Measurements from ENCODE around the gene ZBED5. TPM values are rescaled to one million over a fixed set of nuclear protein-coding genes. Genes with fewer than 3 reads are reported as not detected.

ZBED5 gene
- total and polyA plus RNA-seq, 4 donors: 18.0 to 57.9 (median 39.9) TPM

GRCh38 chr11:10900681-10901415 lies 43.0 kb upstream of the ZBED5 start:
- Histone ChIP-seq H3K27me3 (ENCODE audit: control insufficient read depth in 3 of 3, insufficient read depth in 3 of 3, low read length in 2 of 3) (no peaks in the 10 kb centered on the region), H3K9me3 (ENCODE audit: control insufficient read depth in 4 of 4, insufficient read depth in 3 of 4, low read length in 3 of 4) (no peaks in the 10 kb centered on the region), H3K27ac (ENCODE audit: low read depth in 1 of 2, low read length in 1 of 2) (peak overlapping the region; percentile 92 to 95), H3K4me3 (no peak overlapping the region), H3K36me3 (ENCODE audit: control insufficient read depth in 4 of 4, insufficient read depth in 4 of 4, low read length in 4 of 4) (no peaks in the 10 kb centered on the region), H3K9ac (ENCODE audit: insufficient read depth in 1 of 2, low read length in 2 of 2) (peak overlapping the region; percentile 12 to 43), H3K4me1 (ENCODE audit: control insufficient read depth in 5 of 5, insufficient read depth in 5 of 5, low read length in 5 of 5) (peaks cover 0 to 28% (median 17%) of the 10 kb centered on the region in 5 donors)
- ATAC-seq (ENCODE audit: insufficient read depth, low FRiP score) (no peak), DNase-seq (no peak)
- TF ChIP-seq CTCF (IDR thresholded peaks at IDR 0.05; ENCODE audit: control extremely low read depth, extremely low read depth): no peak
- 49 to 65% methylated on average over 9 of the region's 9 CpGs for WGBS, 2 donors

GRCh38 chr11:10899121-10899830 lies 41.4 kb upstream of the ZBED5 start:
- Histone ChIP-seq H3K4me3 (no peak overlapping the region), H3K9ac (ENCODE audit: insufficient read depth in 1 of 2, low read length in 2 of 2) (no peak overlapping the region), H3K27ac (ENCODE audit: low read depth in 1 of 2, low read length in 1 of 2) (peak overlapping the region; percentile 92 to 98), H3K36me3 (ENCODE audit: control insufficient read depth in 4 of 4, insufficient read depth in 4 of 4, low read length in 4 of 4) (no peaks in the 10 kb centered on the region), H3K9me3 (ENCODE audit: control insufficient read depth in 4 of 4, insufficient read depth in 3 of 4, low read length in 3 of 4) (no peaks in the 10 kb centered on the region), H3K27me3 (ENCODE audit: control insufficient read depth in 3 of 3, insufficient read depth in 3 of 3, low read length in 2 of 3) (no peaks in the 10 kb centered on the region), H3K4me1 (ENCODE audit: control insufficient read depth in 5 of 5, insufficient read depth in 5 of 5, low read length in 5 of 5) (peaks cover under 1 to 28% (median 23%) of the 10 kb centered on the region in 5 donors)
- DNase-seq (no peak), ATAC-seq (ENCODE audit: insufficient read depth, low FRiP score) (peak; percentile 32)
- TF ChIP-seq CTCF (IDR thresholded peaks at IDR 0.05; ENCODE audit: control extremely low read depth, extremely low read depth): no peak
- WGBS, 2 donors: 59 to 68% methylated on average over 7 of the region's 7 CpGs

- WGBS, 2 donors: 94 to 97% methylated on average over 4 of the region's 4 CpGs
- no peaks in the 10 kb centered on the region for H3K9me3 ChIP-seq (ENCODE audit: control insufficient read depth in 4 of 4, insufficient read depth in 3 of 4, low read length in 3 of 4)
- no peaks in the 10 kb centered on the region for H3K36me3 ChIP-seq (ENCODE audit: control insufficient read depth in 4 of 4, insufficient read depth in 4 of 4, low read length in 4 of 4)
- no peak for DNase-seq
- peak overlapping the region; percentile 92 to 98 for H3K27ac ChIP-seq (ENCODE audit: low read depth in 1 of 2, low read length in 1 of 2)
- H3K4me1 ChIP-seq (ENCODE audit: control insufficient read depth in 5 of 5, insufficient read depth in 5 of 5, low read length in 5 of 5): peaks cover 4 to 31% (median 27%) of the 10 kb centered on the region in 5 donors
- H3K4me3 ChIP-seq: no peak overlapping the region
- H3K27me3 ChIP-seq (ENCODE audit: control insufficient read depth in 3 of 3, insufficient read depth in 3 of 3, low read length in 2 of 3): no peaks in the 10 kb centered on the region
- no peak for ATAC-seq (ENCODE audit: insufficient read depth, low FRiP score)
- no peak overlapping the region for H3K9ac ChIP-seq (ENCODE audit: insufficient read depth in 1 of 2, low read length in 2 of 2)
- no peak for TF ChIP-seq CTCF (IDR thresholded peaks at IDR 0.05; ENCODE audit: control extremely low read depth, extremely low read depth)
These were observed 40.8 kb upstream of the ZBED5 start for GRCh38 chr11:10898763-10899025.
